GM13976 (cell line): ENCODE measurements around the gene MAPRE3.
A peak's percentile ranks its signal among the peaks of the same experiment; 100 is the strongest.

Experiments used
- DNase-seq: peaks from one replicate; pipeline ENCODE4 v3.0.0; 2012; ENCODE audit warnings: low spot score
- CTCF ChIP-seq: IDR thresholded peaks from 2 replicates; pipeline ENCODE4 v1.5.1; 2012; ENCODE audit warnings: borderline replicate concordance, mild to moderate bottlenecking; ENCODE audit not compliant: insufficient read depth; ENCODE audit errors: extremely low read depth, missing control alignments, control extremely low read depth
- in situ Hi-C: fragments of 300-500 bp; cut with MboI; formaldehyde crosslinking; loops from one replicate; pipeline ENCODE4 v1.12.0; 2022; ENCODE audit warnings: low sequenced_read_pairs, mixed read lengths, inconsistent platforms; ENCODE audit not compliant: unreplicated experiment

MAPRE3 gene

GRCh38 chr2:26978061-26978596 lies 7.7 kb downstream of the MAPRE3 start:
- TF ChIP-seq CTCF = no peak
- DNase-seq = no peak
- in situ Hi-C loops = no loop called here

- DNase-seq = no peak
- in situ Hi-C loops = no loop called here
These were observed 9.3 kb downstream of the MAPRE3 start for GRCh38 chr2:26979741-26980140.

GRCh38 chr2:26980971-26981370 lies 10.5 kb downstream of the MAPRE3 start:
- TF ChIP-seq CTCF = no peak
- in situ Hi-C loops = no loop called here
- no peak for DNase-seq

More at GRCh38 chr2:26979741-26980140, 9.3 kb downstream of the MAPRE3 start:
- TF ChIP-seq CTCF = no peak

GRCh38 chr2:26982102-26982742 lies 11.8 kb downstream of the MAPRE3 start:
- in situ Hi-C loops = no loop called here
- DNase-seq = no peak
- peak; percentile 21 for TF ChIP-seq CTCF

- no peak for TF ChIP-seq CTCF
- in situ Hi-C loops = no loop called here
- no peak for DNase-seq
These were observed 13.3 kb downstream of the MAPRE3 start for GRCh38 chr2:26983746-26984145.

- in situ Hi-C loops = no loop called here
- no peak for TF ChIP-seq CTCF
- DNase-seq = no peak
These were observed 15.4 kb downstream of the MAPRE3 start for GRCh38 chr2:26985807-26986206.
